ENCODE measurements around the gene TSPEAR.
"Not testable (repeated sequence)": the region's sequence is repeated elsewhere in the genome, so short reads cannot be mapped to it uniquely, and the experiment has no call there.

The TSPEAR gene

GRCh38 chr21:44567481-44568171 lies 143.7 kb downstream of the TSPEAR start:
- no peak for FAIRE-seq

GRCh38 chr21:44566403-44566802 lies 145.0 kb downstream of the TSPEAR start:
- no peak for FAIRE-seq

- FAIRE-seq, result no peak
Measured at GRCh38 chr21:44564886-44565598, 146.3 kb downstream of the TSPEAR start.

- FAIRE-seq, result no peak
Measured at GRCh38 chr21:44564099-44564498, 147.3 kb downstream of the TSPEAR start.

GRCh38 chr21:44558695-44559094 lies 152.7 kb downstream of the TSPEAR start, which contains the start of gene KRTAP10-3:
Gene KRTAP10-3 (minus strand): TSS chr21:44558795. CDS start chr21:44558715, 80 bp downstream.
- no peak for FAIRE-seq

- FAIRE-seq, result not testable (repeated sequence)
Measured at GRCh38 chr21:44558329-44558675, 153.1 kb downstream of the TSPEAR start.

- FAIRE-seq, result no peak
Measured at GRCh38 chr21:44557491-44558328, 153.7 kb downstream of the TSPEAR start.

GRCh38 chr21:44556879-44557278 lies 154.5 kb downstream of the TSPEAR start:
- FAIRE-seq, result no peak

- no peak for FAIRE-seq
Measured at GRCh38 chr21:44555200-44555875, 156.0 kb downstream of the TSPEAR start.

- no peak for FAIRE-seq
Measured at GRCh38 chr21:44552681-44553080, 158.7 kb downstream of the TSPEAR start.

GRCh38 chr21:44552136-44552535 lies 159.2 kb downstream of the TSPEAR start:
- no peak for FAIRE-seq

GRCh38 chr21:44551340-44551961 lies 159.9 kb downstream of the TSPEAR start, which contains the start of gene KRTAP10-2:
Gene KRTAP10-2 (minus strand): TSS chr21:44551505. CDS start chr21:44551458, 47 bp downstream.
- FAIRE-seq, result no peak

GRCh38 chr21:44550807-44551206 lies 160.6 kb downstream of the TSPEAR start:
- FAIRE-seq, result no peak

- not testable (repeated sequence) for FAIRE-seq
Measured at GRCh38 chr21:44550285-44550684, 161.1 kb downstream of the TSPEAR start.

- no peak for FAIRE-seq
Measured at GRCh38 chr21:44549525-44550211, 161.7 kb downstream of the TSPEAR start.

- no peak for FAIRE-seq
Measured at GRCh38 chr21:44548922-44549321, 162.4 kb downstream of the TSPEAR start.

- no peak for FAIRE-seq
Measured at GRCh38 chr21:44548381-44548780, 163.0 kb downstream of the TSPEAR start.

- FAIRE-seq, result no peak
Measured at GRCh38 chr21:44547656-44548331, 163.6 kb downstream of the TSPEAR start.

- FAIRE-seq, result no peak
Measured at GRCh38 chr21:44544566-44544965, 166.8 kb downstream of the TSPEAR start.

GRCh38 chr21:44542716-44543115 lies 168.7 kb downstream of the TSPEAR start:
- no peak for FAIRE-seq

- FAIRE-seq, result no peak
Measured at GRCh38 chr21:44540741-44541288, 170.6 kb downstream of the TSPEAR start.
